Testis (tissue), 2 donors: ENCODE measurements around the gene ARHGEF3.

Experiments used
- POLR2A ChIP-seq: fragments of 450-650 bp; IDR thresholded peaks from one replicate; pipeline ENCODE4 v1.6.1; 2017; ENCODE audit warnings: antibody characterized with exemption, mild to moderate bottlenecking, moderate library complexity
- TF ChIP-seq, protein P1 (sequence below), 3 experiments: fragments of 450-650 bp in 2 of 3; fragments of 200-600 bp in 1 of 3; sonication (generic) in 1 of 3; IDR thresholded peaks; one replicate each; pipeline ENCODE4 v1.5.1; 2016 to 2019; ENCODE audit warnings: antibody characterized with exemption in 3 of 3, mild to moderate bottlenecking in 2 of 3, moderate library complexity in 1 of 3

DNA sequence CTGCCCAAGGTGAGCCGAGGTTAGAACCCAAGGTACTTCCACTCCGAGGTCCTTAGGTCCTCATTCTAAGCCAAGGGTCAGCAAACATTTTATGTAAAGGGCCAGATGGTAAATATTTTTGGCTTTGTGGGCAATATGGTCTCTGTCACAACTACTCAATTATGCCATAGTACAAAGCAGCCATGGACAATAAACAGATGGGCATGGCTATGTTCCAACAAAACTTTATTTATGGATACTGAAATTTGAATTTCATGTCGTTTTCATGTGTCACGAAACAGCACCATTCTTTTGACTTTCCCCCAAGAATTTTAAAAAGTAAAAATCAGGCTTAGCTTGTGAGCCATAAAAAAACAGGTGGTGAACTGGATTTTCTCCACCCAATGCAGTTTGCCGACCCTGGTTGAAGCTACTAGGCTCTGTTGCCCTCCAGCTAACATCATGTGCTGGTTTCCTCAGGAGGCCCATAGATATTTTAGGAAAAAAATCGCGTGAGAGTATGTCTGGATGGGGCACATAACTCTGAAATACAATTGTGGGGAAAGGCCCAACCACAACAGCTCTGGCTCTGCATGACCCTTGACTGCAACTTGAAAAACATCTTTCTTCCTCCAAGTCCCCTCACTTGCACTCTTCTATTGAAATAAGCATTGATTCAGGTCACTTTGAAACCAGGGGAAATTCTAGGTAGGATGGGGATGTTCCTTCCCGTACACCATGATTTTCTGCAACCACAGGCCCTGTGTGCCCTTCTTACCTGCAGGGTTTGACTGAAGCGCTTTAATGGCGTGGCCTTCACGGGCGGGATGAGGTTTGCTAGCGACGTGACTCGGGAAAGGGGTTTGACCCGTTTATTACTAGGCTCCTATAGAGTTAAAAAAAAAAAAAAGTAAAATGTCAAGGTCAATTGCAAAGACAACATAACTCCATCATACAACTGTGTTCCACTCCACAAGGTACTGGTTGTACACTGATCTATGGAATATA, 28.5 kb downstream of the ARHGEF3 start:
- TF ChIP-seq, protein P1, sequence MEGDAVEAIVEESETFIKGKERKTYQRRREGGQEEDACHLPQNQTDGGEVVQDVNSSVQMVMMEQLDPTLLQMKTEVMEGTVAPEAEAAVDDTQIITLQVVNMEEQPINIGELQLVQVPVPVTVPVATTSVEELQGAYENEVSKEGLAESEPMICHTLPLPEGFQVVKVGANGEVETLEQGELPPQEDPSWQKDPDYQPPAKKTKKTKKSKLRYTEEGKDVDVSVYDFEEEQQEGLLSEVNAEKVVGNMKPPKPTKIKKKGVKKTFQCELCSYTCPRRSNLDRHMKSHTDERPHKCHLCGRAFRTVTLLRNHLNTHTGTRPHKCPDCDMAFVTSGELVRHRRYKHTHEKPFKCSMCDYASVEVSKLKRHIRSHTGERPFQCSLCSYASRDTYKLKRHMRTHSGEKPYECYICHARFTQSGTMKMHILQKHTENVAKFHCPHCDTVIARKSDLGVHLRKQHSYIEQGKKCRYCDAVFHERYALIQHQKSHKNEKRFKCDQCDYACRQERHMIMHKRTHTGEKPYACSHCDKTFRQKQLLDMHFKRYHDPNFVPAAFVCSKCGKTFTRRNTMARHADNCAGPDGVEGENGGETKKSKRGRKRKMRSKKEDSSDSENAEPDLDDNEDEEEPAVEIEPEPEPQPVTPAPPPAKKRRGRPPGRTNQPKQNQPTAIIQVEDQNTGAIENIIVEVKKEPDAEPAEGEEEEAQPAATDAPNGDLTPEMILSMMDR (IDR thresholded peaks at IDR 0.05) = no peak
- no peak for TF ChIP-seq POLR2A
